Peyer's patch (tissue), 4 donors: ENCODE data around the gene ATP2A1.

Experiments
- POLR2A ChIP-seq, 2 donors: fragments of 450-650 bp; IDR thresholded peaks; one replicate each; pipeline ENCODE4 v1.5.1; 2017; ENCODE audit warnings: antibody characterized with exemption in 2 of 2, mild to moderate bottlenecking in 2 of 2, moderate library complexity in 2 of 2
- TF ChIP-seq, protein P1 (sequence below), 6 experiments: fragments of 450-650 bp in 4 of 6; fragments of 200-600 bp in 2 of 6; sonication (generic) in 1 of 6; IDR thresholded peaks; one replicate each; pipeline ENCODE4 v1.5.1; 2017 to 2019; ENCODE audit warnings: antibody characterized with exemption in 6 of 6, mild to moderate bottlenecking in 3 of 6, moderate library complexity in 1 of 6

DNA sequence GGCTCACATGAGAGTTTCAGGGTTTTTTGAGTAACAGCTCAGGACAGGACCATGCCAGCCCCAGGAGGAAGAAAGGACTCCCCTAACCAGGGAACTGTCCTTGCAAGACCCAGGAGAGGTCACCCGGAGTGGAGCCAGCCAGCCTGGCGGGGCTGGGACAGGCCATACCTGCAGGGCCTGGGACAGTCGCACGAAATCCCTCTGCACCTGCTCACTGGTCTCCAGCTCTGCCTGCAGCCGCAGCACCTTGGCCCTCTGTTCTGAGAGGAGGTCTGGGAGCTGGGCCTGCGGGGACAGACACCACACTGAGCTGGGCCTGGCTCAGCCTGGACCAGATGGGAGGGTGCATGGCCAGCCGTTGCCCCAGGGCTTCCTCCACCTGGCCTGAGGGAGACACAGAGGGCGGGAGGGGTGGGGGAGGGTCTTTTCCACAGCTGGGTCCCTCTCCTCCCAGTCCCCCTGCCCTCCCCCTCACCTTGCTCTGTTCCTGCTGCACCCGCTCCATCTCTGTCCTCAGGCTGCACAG is 27.0 kb downstream of the ATP2A1 start:
- TF ChIP-seq, protein P1, sequence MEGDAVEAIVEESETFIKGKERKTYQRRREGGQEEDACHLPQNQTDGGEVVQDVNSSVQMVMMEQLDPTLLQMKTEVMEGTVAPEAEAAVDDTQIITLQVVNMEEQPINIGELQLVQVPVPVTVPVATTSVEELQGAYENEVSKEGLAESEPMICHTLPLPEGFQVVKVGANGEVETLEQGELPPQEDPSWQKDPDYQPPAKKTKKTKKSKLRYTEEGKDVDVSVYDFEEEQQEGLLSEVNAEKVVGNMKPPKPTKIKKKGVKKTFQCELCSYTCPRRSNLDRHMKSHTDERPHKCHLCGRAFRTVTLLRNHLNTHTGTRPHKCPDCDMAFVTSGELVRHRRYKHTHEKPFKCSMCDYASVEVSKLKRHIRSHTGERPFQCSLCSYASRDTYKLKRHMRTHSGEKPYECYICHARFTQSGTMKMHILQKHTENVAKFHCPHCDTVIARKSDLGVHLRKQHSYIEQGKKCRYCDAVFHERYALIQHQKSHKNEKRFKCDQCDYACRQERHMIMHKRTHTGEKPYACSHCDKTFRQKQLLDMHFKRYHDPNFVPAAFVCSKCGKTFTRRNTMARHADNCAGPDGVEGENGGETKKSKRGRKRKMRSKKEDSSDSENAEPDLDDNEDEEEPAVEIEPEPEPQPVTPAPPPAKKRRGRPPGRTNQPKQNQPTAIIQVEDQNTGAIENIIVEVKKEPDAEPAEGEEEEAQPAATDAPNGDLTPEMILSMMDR (IDR thresholded peaks at IDR 0.05), result no peak
- TF ChIP-seq POLR2A (IDR thresholded peaks at IDR 0.05), result no peak
